ENCODE results near the gene RELCH.

The RELCH gene

DNA sequence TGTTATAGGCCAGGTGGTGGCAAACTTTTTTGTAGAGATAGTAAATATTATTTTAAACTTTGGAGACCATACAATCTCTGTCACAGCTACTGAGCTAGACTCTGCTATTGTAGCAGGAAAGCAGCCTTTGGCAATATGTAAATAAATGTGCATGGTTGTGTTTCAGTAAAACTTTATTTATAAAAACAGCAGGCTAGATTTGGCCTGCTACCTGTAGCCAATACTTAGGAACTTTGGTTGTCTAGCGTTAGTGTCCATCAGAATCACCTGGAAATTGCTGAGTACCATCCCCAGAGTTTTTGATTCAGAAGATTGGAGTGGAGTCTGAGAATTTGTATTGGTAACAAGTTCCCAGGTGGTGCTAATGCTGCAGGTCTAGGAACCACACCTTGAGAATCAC is 114.3 kb downstream of the RELCH start:
- H3K18ac ChIP-seq (ENCODE audit: low read length) = no peak overlapping the region
- DNase-seq (ENCODE audit: low spot score) = no peak
- H3K23ac ChIP-seq (ENCODE audit: low read depth, low read length, poor library complexity) = no peak overlapping the region
- no peak overlapping the region for H3K4ac ChIP-seq (ENCODE audit: low read length)
- H2AFZ ChIP-seq (ENCODE audit: low read length) = no peak overlapping the region
- no peak overlapping the region for H3K9ac ChIP-seq (ENCODE audit: low read depth, low read length, poor library complexity)
- H3K4me2 ChIP-seq (ENCODE audit: insufficient read depth, low read length, poor library complexity, severe bottlenecking) = no peak overlapping the region
- peaks cover 0 to 7% of the 10 kb centered on the region in 2 donors for H3K4me1 ChIP-seq (ENCODE audit: control insufficient read depth in 2 of 2, insufficient read depth in 1 of 2, low read depth in 1 of 2, low read length in 2 of 2)
- H3K36me3 ChIP-seq (replicated peaks in 1 of 2; ENCODE audit: control insufficient read depth in 2 of 2, insufficient read depth in 2 of 2, low read length in 2 of 2) = peaks cover 0 to 72% of the 10 kb centered on the region in 2 donors
- H2AK5ac ChIP-seq (ENCODE audit: low read depth, low read length) = no peak overlapping the region
- no peaks in the 10 kb centered on the region for H3K79me1 ChIP-seq (ENCODE audit: low read depth, low read length)
- H2BK5ac ChIP-seq (ENCODE audit: low read length) = no peak overlapping the region
- H2BK15ac ChIP-seq (ENCODE audit: low read length) = no peak overlapping the region
- no peak overlapping the region for H3K14ac ChIP-seq (ENCODE audit: low read length)
- no peak overlapping the region for H2BK12ac ChIP-seq (ENCODE audit: low read length)
- H4K91ac ChIP-seq (ENCODE audit: low read depth, low read length, poor library complexity) = no peak overlapping the region
- no peak overlapping the region for H3K4me3 ChIP-seq (ENCODE audit: low read length in 2 of 2)
- no peaks in the 10 kb centered on the region for H3K27me3 ChIP-seq (ENCODE audit: control insufficient read depth in 3 of 3, insufficient read depth in 3 of 3, low read depth in 1 of 3, low read length in 3 of 3)
- no peak overlapping the region for H3K27ac ChIP-seq (replicated peaks; ENCODE audit: low read length)
- H2BK120ac ChIP-seq (ENCODE audit: low read depth, low read length) = no peak overlapping the region
- H3K9me3 ChIP-seq (replicated peaks in 1 of 2; ENCODE audit: control insufficient read depth in 2 of 2, insufficient read depth in 1 of 2, low read depth in 1 of 2, low read length in 2 of 2) = no peaks in the 10 kb centered on the region
- WGBS, 2 donors (ENCODE audit: extremely low coverage in 2 of 2, insufficient read length in 2 of 2, insufficient replicate concordance in 1 of 2) = no CpG with 5 or more reads among the region's 1 CpG
- no peak overlapping the region for H4K8ac ChIP-seq (ENCODE audit: low read depth, low read length)

DNA sequence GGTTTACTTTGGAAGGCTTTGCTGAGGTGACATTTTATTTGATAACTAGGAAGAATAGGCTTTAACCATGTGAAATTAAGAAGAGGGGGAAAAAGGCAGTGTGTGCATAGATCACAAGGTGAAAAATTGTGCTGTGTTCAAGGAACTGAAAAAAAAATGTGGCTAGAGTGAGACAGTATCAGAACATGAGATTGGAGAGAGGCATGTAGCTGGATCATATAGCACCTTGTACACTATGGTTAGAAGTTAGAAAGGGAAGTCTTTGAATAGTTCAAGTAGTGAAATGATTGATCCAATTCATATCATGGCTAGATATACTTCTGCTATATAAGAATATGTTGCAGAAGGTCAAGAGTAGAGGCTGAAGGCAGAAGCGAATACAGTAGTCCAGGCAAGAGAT is 125.8 kb downstream of the RELCH start:
- Histone ChIP-seq H3K14ac (ENCODE audit: low read length) (no peak overlapping the region), H3K27ac (replicated peaks; ENCODE audit: low read length) (no peak overlapping the region), H3K23ac (ENCODE audit: low read depth, low read length, poor library complexity) (no peak overlapping the region), H3K36me3 (replicated peaks in 1 of 2; ENCODE audit: control insufficient read depth in 2 of 2, insufficient read depth in 2 of 2, low read length in 2 of 2) (peaks cover 0 to 20% of the 10 kb centered on the region in 2 donors), H3K4me2 (ENCODE audit: insufficient read depth, low read length, poor library complexity, severe bottlenecking) (no peak overlapping the region), H2BK120ac (ENCODE audit: low read depth, low read length) (no peak overlapping the region), H3K4me1 (ENCODE audit: control insufficient read depth in 2 of 2, insufficient read depth in 1 of 2, low read depth in 1 of 2, low read length in 2 of 2) (no peaks in the 10 kb centered on the region), H2BK15ac (ENCODE audit: low read length) (no peak overlapping the region), H3K4me3 (ENCODE audit: low read length in 2 of 2) (no peak overlapping the region), H3K18ac (ENCODE audit: low read length) (no peak overlapping the region), H2BK12ac (ENCODE audit: low read length) (no peak overlapping the region), H3K9me3 (replicated peaks in 1 of 2; ENCODE audit: control insufficient read depth in 2 of 2, insufficient read depth in 1 of 2, low read depth in 1 of 2, low read length in 2 of 2) (peaks cover 0 to 2% of the 10 kb centered on the region in 2 donors), H3K27me3 (ENCODE audit: control insufficient read depth in 3 of 3, insufficient read depth in 3 of 3, low read depth in 1 of 3, low read length in 3 of 3) (no peaks in the 10 kb centered on the region), H2BK5ac (ENCODE audit: low read length) (no peak overlapping the region), H3K79me1 (ENCODE audit: low read depth, low read length) (no peaks in the 10 kb centered on the region), H4K91ac (ENCODE audit: low read depth, low read length, poor library complexity) (no peak overlapping the region), H3K4ac (ENCODE audit: low read length) (no peak overlapping the region), H4K8ac (ENCODE audit: low read depth, low read length) (no peak overlapping the region), H3K9ac (ENCODE audit: low read depth, low read length, poor library complexity) (no peak overlapping the region), H2AFZ (ENCODE audit: low read length) (no peak overlapping the region), H2AK5ac (ENCODE audit: low read depth, low read length) (no peak overlapping the region)
- no peak for DNase-seq (ENCODE audit: low spot score)
- no CpG with 5 or more reads among the region's 1 CpG for WGBS, 2 donors (ENCODE audit: extremely low coverage in 2 of 2, insufficient read length in 2 of 2, insufficient replicate concordance in 1 of 2)

DNA sequence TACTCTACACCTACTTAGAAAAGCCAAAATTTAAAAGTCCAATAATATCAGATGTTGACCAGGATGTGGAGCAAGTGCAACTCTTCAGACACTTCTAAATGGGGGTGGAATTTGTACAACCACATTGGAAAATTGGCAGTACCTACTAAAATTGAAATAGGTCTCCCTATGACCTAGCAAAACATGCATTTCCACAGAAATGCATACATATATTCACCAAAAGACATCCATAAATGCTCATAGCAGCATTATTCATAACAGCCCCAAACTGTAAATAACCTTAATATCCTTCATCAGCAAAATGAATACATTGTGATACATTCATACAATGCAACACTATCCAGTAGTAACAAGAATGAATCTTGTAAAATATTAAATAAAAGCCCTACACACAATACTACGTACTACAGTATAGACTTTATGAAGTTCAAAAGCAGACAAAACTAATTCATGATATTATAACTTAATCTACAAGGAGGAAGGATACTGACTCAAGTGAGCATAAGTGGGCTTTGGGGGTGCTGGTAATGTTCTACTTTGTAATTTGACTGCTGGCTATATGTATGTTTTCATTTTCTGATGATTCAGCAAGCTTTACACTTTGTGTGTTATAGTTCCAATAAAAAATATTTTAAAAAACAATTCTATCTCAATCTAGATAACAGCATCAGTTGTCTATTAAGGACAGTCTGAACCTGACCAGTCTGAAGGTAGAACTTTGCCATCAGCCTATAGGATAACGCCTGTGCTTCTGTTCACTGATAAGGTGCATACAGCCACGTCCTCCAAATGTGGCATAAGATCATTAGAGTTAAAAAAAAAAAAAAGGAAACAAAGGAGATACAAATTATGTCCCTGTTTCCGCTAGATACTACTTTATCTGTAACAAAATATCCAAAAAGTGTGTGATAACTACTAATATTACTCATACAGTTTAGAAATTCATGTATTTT is 131.4 kb downstream of the RELCH start:
- no peak overlapping the region for H3K27ac ChIP-seq (replicated peaks; ENCODE audit: low read length)
- H2BK15ac ChIP-seq (ENCODE audit: low read length) = no peak overlapping the region
- H3K4me2 ChIP-seq (ENCODE audit: insufficient read depth, low read length, poor library complexity, severe bottlenecking) = no peak overlapping the region
- no peak overlapping the region for H2AK5ac ChIP-seq (ENCODE audit: low read depth, low read length)
- no peak overlapping the region for H2AFZ ChIP-seq (ENCODE audit: low read length)
- no peak overlapping the region for H3K18ac ChIP-seq (ENCODE audit: low read length)
- peaks cover 0 to 20% (median 2%) of the 10 kb centered on the region in 3 experiments for H3K27me3 ChIP-seq (ENCODE audit: control insufficient read depth in 3 of 3, insufficient read depth in 3 of 3, low read depth in 1 of 3, low read length in 3 of 3)
- no peak overlapping the region for H2BK12ac ChIP-seq (ENCODE audit: low read length)
- no peak for DNase-seq (ENCODE audit: low spot score)
- no peak overlapping the region for H3K23ac ChIP-seq (ENCODE audit: low read depth, low read length, poor library complexity)
- no peaks in the 10 kb centered on the region for H3K79me1 ChIP-seq (ENCODE audit: low read depth, low read length)
- no peak overlapping the region for H2BK120ac ChIP-seq (ENCODE audit: low read depth, low read length)
- H3K4me3 ChIP-seq (ENCODE audit: low read length in 2 of 2) = no peak overlapping the region
- no peak overlapping the region for H3K9ac ChIP-seq (ENCODE audit: low read depth, low read length, poor library complexity)
- no peak overlapping the region for H2BK5ac ChIP-seq (ENCODE audit: low read length)
- H3K14ac ChIP-seq (ENCODE audit: low read length) = no peak overlapping the region
- no peak overlapping the region for H4K8ac ChIP-seq (ENCODE audit: low read depth, low read length)
- H3K9me3 ChIP-seq (replicated peaks in 1 of 2; ENCODE audit: control insufficient read depth in 2 of 2, insufficient read depth in 1 of 2, low read depth in 1 of 2, low read length in 2 of 2) = no peaks in the 10 kb centered on the region
- H3K4me1 ChIP-seq (ENCODE audit: control insufficient read depth in 2 of 2, insufficient read depth in 1 of 2, low read depth in 1 of 2, low read length in 2 of 2) = no peaks in the 10 kb centered on the region
- H3K4ac ChIP-seq (ENCODE audit: low read length) = no peak overlapping the region
- no peaks in the 10 kb centered on the region for H3K36me3 ChIP-seq (replicated peaks in 1 of 2; ENCODE audit: control insufficient read depth in 2 of 2, insufficient read depth in 2 of 2, low read length in 2 of 2)
- no CpG with 5 or more reads among the region's 4 CpGs for WGBS, 2 donors (ENCODE audit: extremely low coverage in 2 of 2, insufficient read length in 2 of 2, insufficient replicate concordance in 1 of 2)
- H4K91ac ChIP-seq (ENCODE audit: low read depth, low read length, poor library complexity) = no peak overlapping the region

DNA sequence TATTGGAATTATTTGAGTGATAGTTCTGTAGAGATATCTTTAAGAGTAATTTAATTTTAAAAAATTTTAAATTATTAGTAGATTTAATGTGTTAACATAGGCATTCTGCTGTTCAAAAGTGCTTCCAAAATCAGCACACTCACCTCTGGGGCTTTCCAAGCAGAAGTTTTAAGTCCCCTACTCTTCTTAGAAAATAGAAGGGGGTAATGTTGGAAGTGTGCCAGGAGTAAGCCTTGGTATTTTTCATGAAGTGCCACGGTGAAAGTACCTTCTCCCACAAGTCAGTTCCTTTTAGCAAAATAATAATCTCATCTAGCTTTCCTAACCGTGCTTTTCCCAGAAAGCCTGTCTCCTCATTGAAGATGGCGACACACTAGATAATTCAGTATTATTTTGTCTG is 134.1 kb downstream of the RELCH start:
- no CpG with 5 or more reads among the region's 3 CpGs for WGBS, 2 donors (ENCODE audit: extremely low coverage in 2 of 2, insufficient read length in 2 of 2, insufficient replicate concordance in 1 of 2)
- no peak overlapping the region for H3K9ac ChIP-seq (ENCODE audit: low read depth, low read length, poor library complexity)
- DNase-seq (ENCODE audit: low spot score) = no peak

More for the DNA sequence above, 134.1 kb downstream of the RELCH start:
- H3K4me2 ChIP-seq (ENCODE audit: insufficient read depth, low read length, poor library complexity, severe bottlenecking) = no peak overlapping the region
- peaks cover 7% of the 10 kb centered on the region in 2 donors for H3K4me1 ChIP-seq (ENCODE audit: control insufficient read depth in 2 of 2, insufficient read depth in 1 of 2, low read depth in 1 of 2, low read length in 2 of 2)
- H3K4ac ChIP-seq (ENCODE audit: low read length) = no peak overlapping the region
- peaks cover 9 to 44% (median 25%) of the 10 kb centered on the region in 3 experiments for H3K27me3 ChIP-seq (ENCODE audit: control insufficient read depth in 3 of 3, insufficient read depth in 3 of 3, low read depth in 1 of 3, low read length in 3 of 3)
- no peaks in the 10 kb centered on the region for H3K79me1 ChIP-seq (ENCODE audit: low read depth, low read length)
- no peak overlapping the region for H4K8ac ChIP-seq (ENCODE audit: low read depth, low read length)
- H2BK15ac ChIP-seq (ENCODE audit: low read length) = no peak overlapping the region
- H3K36me3 ChIP-seq (replicated peaks in 1 of 2; ENCODE audit: control insufficient read depth in 2 of 2, insufficient read depth in 2 of 2, low read length in 2 of 2) = no peaks in the 10 kb centered on the region
- H2AFZ ChIP-seq (ENCODE audit: low read length) = no peak overlapping the region
- no peak overlapping the region for H3K18ac ChIP-seq (ENCODE audit: low read length)
- H3K23ac ChIP-seq (ENCODE audit: low read depth, low read length, poor library complexity) = no peak overlapping the region
- no peak overlapping the region for H3K14ac ChIP-seq (ENCODE audit: low read length)
- no peak overlapping the region for H2BK120ac ChIP-seq (ENCODE audit: low read depth, low read length)
- H2BK12ac ChIP-seq (ENCODE audit: low read length) = no peak overlapping the region
- no peak overlapping the region for H3K27ac ChIP-seq (replicated peaks; ENCODE audit: low read length)
- no peak overlapping the region for H2BK5ac ChIP-seq (ENCODE audit: low read length)
- H3K9me3 ChIP-seq (replicated peaks in 1 of 2; ENCODE audit: control insufficient read depth in 2 of 2, insufficient read depth in 1 of 2, low read depth in 1 of 2, low read length in 2 of 2) = no peaks in the 10 kb centered on the region
- H3K4me3 ChIP-seq (ENCODE audit: low read length in 2 of 2) = no peak overlapping the region
- H2AK5ac ChIP-seq (ENCODE audit: low read depth, low read length) = no peak overlapping the region
- H4K91ac ChIP-seq (ENCODE audit: low read depth, low read length, poor library complexity) = no peak overlapping the region

Data from neuronal stem cell (in vitro differentiated cells).